Cardiac septum (tissue), 1 donor: ENCODE measurements around the gene SLC5A1. TPM values are rescaled to one million over a fixed set of nuclear protein-coding genes. Genes with fewer than 3 reads are reported as not detected.
"Not testable (repeated sequence)": the region's sequence is repeated elsewhere in the genome, so short reads cannot be mapped to it uniquely, and the experiment has no call there.

ENCODE experiments used
- DNase-seq: peaks from one replicate; pipeline ENCODE4 v3.0.0-alpha.2; 2020; ENCODE audit warnings: low spot score
- intact Hi-C: fragments of 100-400 bp; cut with DNase I; formaldehyde crosslinking; loops from one replicate; pipeline ENCODE4 v1.14.0; 2022
- total RNA-seq: library from RNA; stranded (reverse); fragmentation: NEBNext Ultra II Directional; extraction: Animal tissue kit (Norgen Biotek cat#: 25700); gene quantifications from one replicate; pipeline ENCODE4 v1.2.1, GENCODE V29; 2021
- donor health status: DM: no; HTN: no; CAD: no.

SLC5A1 gene
- total RNA-seq, 1 donor from 2014 or later: 28.4 TPM

GRCh38 chr22:32136881-32137280 lies 93.8 kb downstream of the SLC5A1 start:
- DNase-seq, intact Hi-C loops: not testable (repeated sequence)

GRCh38 chr22:32137731-32138324 lies 94.8 kb downstream of the SLC5A1 start:
- DNase-seq, intact Hi-C loops: not testable (repeated sequence)

- intact Hi-C loops, DNase-seq: not testable (repeated sequence)
Measured at GRCh38 chr22:32138576-32138975, 95.5 kb downstream of the SLC5A1 start.

- intact Hi-C loops, DNase-seq: not testable (repeated sequence)
Measured at GRCh38 chr22:32140688-32141087, 97.6 kb downstream of the SLC5A1 start.

GRCh38 chr22:32142600-32142999 lies 99.5 kb downstream of the SLC5A1 start:
- no peak for DNase-seq
- intact Hi-C loops: no loop called here

GRCh38 chr22:32144496-32145274 lies 101.6 kb downstream of the SLC5A1 start:
- intact Hi-C loops: no loop called here
- no peak for DNase-seq

- intact Hi-C loops, DNase-seq: not testable (repeated sequence)
Measured at GRCh38 chr22:32147128-32147527, 104.1 kb downstream of the SLC5A1 start.

- DNase-seq, intact Hi-C loops: not testable (repeated sequence)
Measured at GRCh38 chr22:32148372-32148771, 105.3 kb downstream of the SLC5A1 start.

GRCh38 chr22:32150647-32151046 lies 107.6 kb downstream of the SLC5A1 start:
- intact Hi-C loops: not testable (repeated sequence)

GRCh38 chr22:32151641-32152040 lies 108.6 kb downstream of the SLC5A1 start:
- DNase-seq, intact Hi-C loops: not testable (repeated sequence)

More at GRCh38 chr22:32150647-32151046, 107.6 kb downstream of the SLC5A1 start:
- DNase-seq: not testable (repeated sequence)

GRCh38 chr22:32154727-32155126 lies 111.7 kb downstream of the SLC5A1 start:
- intact Hi-C loops, DNase-seq: not testable (repeated sequence)

- intact Hi-C loops, DNase-seq: not testable (repeated sequence)
Measured at GRCh38 chr22:32157632-32158031, 114.6 kb downstream of the SLC5A1 start.

- intact Hi-C loops: no loop called here
Measured at GRCh38 chr22:32158712-32159533, 115.9 kb downstream of the SLC5A1 start, which contains the start of gene C22orf42. Gene C22orf42 (minus strand): TSS chr22:32159303. CDS start chr22:32159215, 88 bp downstream.

GRCh38 chr22:32160411-32160810 lies 117.3 kb downstream of the SLC5A1 start:
- DNase-seq, intact Hi-C loops: not testable (repeated sequence)

More at GRCh38 chr22:32158712-32159533, 115.9 kb downstream of the SLC5A1 start, which contains the start of gene C22orf42:
- DNase-seq: no peak

Other genes with a start within 250 kb of the SLC5A1 start
- 116 TPM for gene YWHAH, start 98.7 kb upstream of the SLC5A1 start, total RNA-seq
- not detected for gene C22orf42, start 116.0 kb downstream of the SLC5A1 start, total RNA-seq
- gene RFPL2, start 161.8 kb downstream of the SLC5A1 start, total RNA-seq: not detected
- gene SLC5A4, start 212.1 kb downstream of the SLC5A1 start, total RNA-seq: 0.19 TPM